SK-N-MC (cell line): ENCODE results near the gene ZNF98.

ENCODE experiments used
- DNase-seq: peaks from one replicate; pipeline ENCODE4 v3.0.0-alpha.2; 2011; ENCODE audit warnings: low read depth, low spot score
- H3K27ac ChIP-seq: fragments of 200-600 bp; sonication (generic); 2 replicates; pipeline ENCODE4 v1.5.1; 2016; ENCODE audit warnings: mixed run types
- H3K36me3 ChIP-seq: fragments of 200-600 bp; sonication (generic); 2 replicates; pipeline ENCODE4 v1.6.1; 2017; ENCODE audit warnings: antibody characterized with exemption, low read length, mixed read lengths; ENCODE audit not compliant: insufficient read depth
- H3K4me3 ChIP-seq: fragments of 200-600 bp; sonication (generic); 2 replicates; pipeline ENCODE4 v1.5.1; 2016
- H3K9ac ChIP-seq: fragments of 200-600 bp; sonication (generic); 2 replicates; pipeline ENCODE4 v1.8.0; 2017; ENCODE audit warnings: mixed run types, mixed read lengths; ENCODE audit not compliant: insufficient read length
- H3K9me3 ChIP-seq: fragments of 200-600 bp; sonication (generic); 2 replicates; pipeline ENCODE4 v1.6.1; 2017; ENCODE audit warnings: low read depth, mild to moderate bottlenecking, antibody characterized with exemption, low read length, moderate library complexity, mixed read lengths
- EZH2 ChIP-seq: fragments of 200-600 bp; sonication (generic); IDR thresholded peaks from one replicate; pipeline ENCODE4 v1.6.1; 2017; ENCODE audit warnings: antibody characterized with exemption
- FOXP2 ChIP-seq: optimal IDR thresholded peaks from 2 replicates; pipeline ENCODE3; 2011; ENCODE audit warnings: mild to moderate bottlenecking, moderate library complexity; ENCODE audit not compliant: insufficient read depth; ENCODE audit errors: extremely low read length, control extremely low read depth
- POLR2AphosphoS5 ChIP-seq: IDR thresholded peaks from 2 replicates; pipeline ENCODE4 v1.6.1; 2012; ENCODE audit warnings: mild to moderate bottlenecking, low read depth, low read length, borderline replicate concordance

The ZNF98 gene

GRCh38 chr19:22422211-22422610 is at the start of gene ZNF98:
TSS of gene ZNF98 (minus strand) at chr19:22422346. CDS start at chr19:22422224, 122 bp downstream.
- Histone ChIP-seq H3K36me3 (no peaks in the 10 kb centered on the region), H3K9me3 (no peaks in the 10 kb centered on the region)
- TF ChIP-seq FOXP2, result no peak
- no peak for TF ChIP-seq POLR2AphosphoS5
- TF ChIP-seq EZH2, result no peak

DNA sequence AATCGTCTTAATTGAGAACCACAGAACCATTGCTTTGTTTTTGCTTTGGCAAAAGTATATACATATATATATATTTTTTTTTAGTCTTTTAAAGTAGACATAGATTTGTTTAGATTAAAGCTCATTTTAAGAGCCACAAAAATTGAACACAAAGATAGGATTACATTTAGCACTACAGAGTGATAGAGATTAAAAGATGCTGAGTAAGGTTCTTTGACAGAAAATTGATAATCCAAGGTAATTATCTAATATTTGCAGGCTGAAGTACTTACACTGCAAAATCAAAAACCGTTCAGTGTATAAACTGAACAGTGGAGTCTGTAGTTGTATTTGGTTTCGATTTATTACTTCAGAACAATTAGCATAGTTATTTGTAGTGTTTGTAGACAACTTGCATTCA is 24.5 kb upstream of the ZNF98 start:
- Histone ChIP-seq H3K4me3 (no peak overlapping the region), H3K36me3 (no peaks in the 10 kb centered on the region), H3K9me3 (no peaks in the 10 kb centered on the region), H3K9ac (no peak overlapping the region), H3K27ac (no peak overlapping the region)
- TF ChIP-seq FOXP2 (no peak), EZH2 (no peak), POLR2AphosphoS5 (no peak)
- DNase-seq, result no peak

More at GRCh38 chr19:22422211-22422610, at the start of gene ZNF98:
- H3K9ac ChIP-seq, result no peak within 1 kb of the TSS
- H3K27ac ChIP-seq, result no peak within 1 kb of the TSS
- DNase-seq, result no peak
- no peak within 1 kb of the TSS for H3K4me3 ChIP-seq

GRCh38 chr19:22438011-22438410 is 15.9 kb upstream of the ZNF98 start:
- TF ChIP-seq FOXP2 (no peak), POLR2AphosphoS5 (no peak), EZH2 (no peak)
- no peaks in the 10 kb centered on the region for H3K9me3 ChIP-seq
- H3K4me3 ChIP-seq, result no peak overlapping the region
- no peak overlapping the region for H3K9ac ChIP-seq
- no peaks in the 10 kb centered on the region for H3K36me3 ChIP-seq
- no peak overlapping the region for H3K27ac ChIP-seq
- no peak for DNase-seq

DNA sequence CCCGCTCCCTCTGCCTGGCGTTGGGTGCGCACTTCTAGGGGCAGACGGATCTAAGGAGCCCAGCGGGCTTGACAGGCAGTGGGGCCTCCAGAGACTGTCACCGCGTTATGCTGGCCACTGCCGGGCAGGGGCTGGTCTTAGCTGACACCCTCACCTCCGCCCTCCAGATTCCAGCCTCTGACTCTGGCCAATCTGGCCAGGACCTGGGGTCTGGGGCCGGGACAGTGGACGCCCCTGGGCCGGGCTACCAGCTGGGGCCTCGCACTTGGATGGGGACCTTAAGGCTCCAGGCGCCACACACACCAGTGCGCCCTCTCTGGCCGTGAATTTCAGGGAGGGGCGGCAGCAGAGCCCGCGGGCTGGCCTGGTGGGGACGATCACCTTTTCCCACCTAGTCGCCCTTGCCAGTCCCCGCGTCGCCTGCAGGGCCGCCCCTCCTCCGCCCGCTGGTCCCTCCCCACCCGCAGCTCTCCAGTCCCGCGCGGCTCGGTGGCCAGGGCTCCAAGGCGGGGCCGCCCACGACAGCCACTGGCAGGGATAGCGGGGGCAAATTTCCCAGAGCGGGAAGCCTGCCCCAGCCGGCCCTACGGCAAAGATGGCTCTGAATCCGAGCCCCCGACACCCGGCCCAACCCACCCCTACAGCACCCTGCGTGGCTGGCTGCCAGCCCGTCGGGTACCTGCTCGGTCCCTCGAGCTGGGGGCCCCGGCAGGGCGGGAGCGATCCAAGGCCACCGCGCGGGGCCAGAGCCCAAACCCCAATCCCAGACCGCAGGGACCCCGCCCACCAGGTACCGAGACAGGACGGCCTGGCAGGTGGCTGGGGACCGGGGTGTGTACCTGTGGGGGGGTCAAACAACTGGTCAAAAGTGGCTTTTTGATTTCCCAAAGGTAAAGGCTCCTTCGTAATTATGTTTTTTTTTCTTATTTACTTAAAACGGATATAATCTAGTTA is 6.1 kb upstream of the ZNF98 start:
- H3K9ac ChIP-seq, result no peak overlapping the region
- H3K4me3 ChIP-seq, result no peak overlapping the region
- H3K36me3 ChIP-seq, result no peaks in the 10 kb centered on the region
- H3K27ac ChIP-seq, result no peak overlapping the region
- TF ChIP-seq EZH2 (no peak), POLR2AphosphoS5 (no peak), FOXP2 (no peak)
- no peaks in the 10 kb centered on the region for H3K9me3 ChIP-seq
- DNase-seq, result no peak

DNA sequence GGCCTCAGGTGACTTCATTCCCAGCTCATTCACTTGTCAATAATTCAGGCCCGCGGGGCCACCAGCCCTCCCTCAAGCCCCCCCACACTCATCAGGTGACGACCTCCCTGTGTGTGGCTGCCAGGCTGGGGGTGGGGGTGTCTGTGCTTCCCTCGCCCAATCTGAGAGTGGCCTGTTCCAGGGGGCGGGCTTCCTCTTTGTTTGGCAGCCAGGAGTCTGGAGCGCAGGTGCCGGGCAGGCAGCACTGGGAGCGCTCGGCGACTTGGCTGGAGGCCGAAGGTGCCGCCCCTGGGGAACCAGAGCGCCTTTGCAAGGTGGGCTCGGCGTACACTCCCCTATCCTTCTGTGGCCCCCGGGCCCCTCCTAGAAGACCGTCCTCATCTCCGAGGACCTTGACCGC is 5.4 kb upstream of the ZNF98 start:
- H3K4me3 ChIP-seq, result no peak overlapping the region
- no peak for DNase-seq
- TF ChIP-seq FOXP2, result no peak
- no peak for TF ChIP-seq EZH2
- TF ChIP-seq POLR2AphosphoS5, result no peak
- H3K9ac ChIP-seq, result no peak overlapping the region
- H3K9me3 ChIP-seq, result no peaks in the 10 kb centered on the region
- no peaks in the 10 kb centered on the region for H3K36me3 ChIP-seq
- no peak overlapping the region for H3K27ac ChIP-seq

- Histone ChIP-seq H3K4me3 (no peak overlapping the region), H3K9me3 (no peaks in the 10 kb centered on the region), H3K36me3 (no peaks in the 10 kb centered on the region), H3K27ac (no peak overlapping the region), H3K9ac (no peak overlapping the region)
- TF ChIP-seq EZH2 (no peak), FOXP2 (no peak), POLR2AphosphoS5 (no peak)
- DNase-seq, result no peak
Observed at GRCh38 chr19:22426901-22427300, 4.8 kb upstream of the ZNF98 start.

GRCh38 chr19:22421797-22422196 is 349 bp downstream of the ZNF98 start:
- no peaks in the 10 kb centered on the region for H3K9me3 ChIP-seq
- no peak for DNase-seq
- no peak overlapping the region for H3K27ac ChIP-seq
- no peak overlapping the region for H3K9ac ChIP-seq
- H3K4me3 ChIP-seq, result no peak overlapping the region
- H3K36me3 ChIP-seq, result no peaks in the 10 kb centered on the region
- TF ChIP-seq POLR2AphosphoS5 (no peak), EZH2 (no peak), FOXP2 (no peak)

DNA sequence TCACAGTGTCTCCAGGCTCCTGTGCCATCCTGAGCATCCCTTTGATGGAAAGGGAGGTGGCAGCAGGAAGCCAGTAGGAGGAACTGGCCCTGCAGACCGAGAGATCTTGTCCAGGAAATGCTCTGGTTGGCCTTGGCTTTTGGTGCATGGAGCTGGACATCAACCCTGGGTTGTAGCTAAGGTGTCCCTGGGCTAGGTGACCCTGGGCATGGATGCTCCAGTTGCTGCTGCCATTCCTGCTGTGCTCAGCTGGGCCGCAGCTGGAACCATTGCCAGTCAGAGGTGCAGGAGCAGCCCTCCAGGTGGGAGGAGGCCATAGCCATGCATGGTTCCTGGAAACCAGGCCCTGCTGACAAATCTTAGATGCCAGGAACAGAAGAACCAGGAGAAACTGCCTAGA is 67.5 kb downstream of the ZNF98 start:
- H3K27ac ChIP-seq, result no peak overlapping the region
- no peak for TF ChIP-seq FOXP2
- no peak for TF ChIP-seq POLR2AphosphoS5
- no peak for TF ChIP-seq EZH2
- H3K4me3 ChIP-seq, result no peak overlapping the region
- no peaks in the 10 kb centered on the region for H3K36me3 ChIP-seq
- H3K9ac ChIP-seq, result no peak overlapping the region
- H3K9me3 ChIP-seq, result no peaks in the 10 kb centered on the region
- no peak for DNase-seq
